H1 (cell line): ENCODE results near the gene FRMD3. TPM values are rescaled to one million over a fixed set of nuclear protein-coding genes. Genes with fewer than 3 reads are reported as not detected.

Source experiments
- CTCF ChIA-PET: fragments of 300-600 bp; sonication (Branson Sonifier 250); formaldehyde crosslinking; loops from one replicate; lab custom pipeline; 2021; ENCODE audit not compliant: partially characterized antibody; lab: Charles Lee
- POLR2A ChIA-PET: fragments of 300-600 bp; sonication (Branson Sonifier 250); formaldehyde crosslinking; loops from one replicate; lab custom pipeline; 2021; ENCODE audit warnings: inconsistent platforms; ENCODE audit not compliant: partially characterized antibody; lab: Charles Lee
- DNase-seq, 2 experiments: peaks; one replicate each; pipeline versions ENCODE4 v3.0.0 to v3.0.0-alpha.2; 2010 to 2022; ENCODE audit warnings: low spot score in 2 of 2, low read depth in 1 of 2, mixed read lengths in 1 of 2
- FAIRE-seq: peaks from 2 replicates; lab custom pipeline; 2011; peaks lifted over from hg19 to GRCh38; lab: Jason Lieb, UNC
- H2AFZ ChIP-seq: 2 replicates; pipeline ENCODE4 v1.8.1; 2012; ENCODE audit warnings: low read length, inconsistent platforms
- H2AK5ac ChIP-seq: 2 replicates; pipeline ENCODE4 v1.6.1; 2013; ENCODE audit warnings: low read depth, low read length
- H2BK120ac ChIP-seq: replicated peaks from 2 replicates; pipeline ENCODE3; 2013; ENCODE audit warnings: low read depth, low read length, inconsistent platforms
- H2BK12ac ChIP-seq: 2 replicates; pipeline ENCODE4 v1.6.1; 2013; ENCODE audit warnings: low read depth, low read length
- H2BK15ac ChIP-seq: 2 replicates; pipeline ENCODE4 v1.6.1; 2013; ENCODE audit warnings: low read length
- H2BK20ac ChIP-seq: 2 replicates; pipeline ENCODE4 v1.6.1; 2013; ENCODE audit warnings: low read length
- H2BK5ac ChIP-seq: 2 replicates; pipeline ENCODE4 v1.6.1; 2013; ENCODE audit warnings: low read depth, low read length
- H3K14ac ChIP-seq: 2 replicates; pipeline ENCODE4 v1.6.1; 2013; ENCODE audit warnings: inconsistent platforms; ENCODE audit not compliant: insufficient read length
- H3K18ac ChIP-seq: 2 replicates; pipeline ENCODE4 v1.6.1; 2013; ENCODE audit warnings: low read length; ENCODE audit errors: extremely low read depth
- H3K23ac ChIP-seq: 2 replicates; pipeline ENCODE4 v1.6.1; 2013; ENCODE audit warnings: inconsistent platforms; ENCODE audit not compliant: insufficient read length
- H3K23me2 ChIP-seq: 2 replicates; pipeline ENCODE4 v1.6.1; 2013; ENCODE audit warnings: low read depth, low read length
- H3K27ac ChIP-seq: 2 replicates; pipeline ENCODE4 v1.6.1; 2011; ENCODE audit warnings: low read depth, low read length, inconsistent platforms
- H3K27me3 ChIP-seq, 4 experiments: replicated peaks in 1 of 4; 1 replicate in 1 of 4; 2 replicates in 3 of 4; pipeline versions ENCODE4 v1.6.1 to v1.8.1; 2011 to 2013; ENCODE audit warnings: low read length in 3 of 4, mild to moderate bottlenecking in 3 of 4, inconsistent platforms in 2 of 4, mixed read lengths in 2 of 4, moderate library complexity in 1 of 4; ENCODE audit not compliant: control insufficient read depth in 3 of 4, insufficient read depth in 3 of 4; ENCODE audit errors: extremely low read depth in 1 of 4
- H3K36me3 ChIP-seq, 4 experiments: 2 replicates each; pipeline versions ENCODE4 v1.6.1 to v1.8.1; 2011 to 2013; ENCODE audit warnings: mild to moderate bottlenecking in 4 of 4, low read length in 3 of 4, moderate library complexity in 2 of 4, control low read depth in 1 of 4, inconsistent platforms in 1 of 4; ENCODE audit not compliant: insufficient read depth in 4 of 4, control insufficient read depth in 2 of 4
- H3K4ac ChIP-seq: replicated peaks from 2 replicates; pipeline ENCODE3; 2013; ENCODE audit warnings: low read length, low read depth, mixed read lengths, inconsistent platforms; ENCODE audit not compliant: insufficient read length
- H3K4me1 ChIP-seq, 4 experiments: replicated peaks in 1 of 4; 1 replicate in 1 of 4; 2 replicates in 3 of 4; pipeline versions ENCODE4 v1.6.1 to v1.8.1; 2011 to 2013; ENCODE audit warnings: low read length in 3 of 4, inconsistent platforms in 2 of 4, mixed read lengths in 1 of 4; ENCODE audit not compliant: insufficient read depth in 4 of 4, control insufficient read depth in 3 of 4
- H3K4me2 ChIP-seq, 2 experiments: 2 replicates each; pipeline versions ENCODE4 v1.6.1 to v1.8.1; 2011 to 2013; ENCODE audit warnings: low read depth in 2 of 2, low read length in 2 of 2, control low read depth in 1 of 2, inconsistent platforms in 1 of 2, mild to moderate bottlenecking in 1 of 2; ENCODE audit not compliant: insufficient read depth in 1 of 2
- H3K4me3 ChIP-seq, 4 experiments: fragments of 200-600, 300-600 bp in 1 of 4; sonication (generic), shearing (Covaris generic), sonication (Bioruptor Twin) in 1 of 4; 2 replicates each; pipeline versions ENCODE4 v1.5.1 to v1.8.1; 2011 to 2016; ENCODE audit warnings: low read length in 4 of 4, low read depth in 3 of 4, control low read depth in 2 of 4, inconsistent platforms in 2 of 4, mild to moderate bottlenecking in 2 of 4, mixed read lengths in 1 of 4, moderate library complexity in 1 of 4; ENCODE audit not compliant: insufficient read depth in 2 of 4; ENCODE audit errors: extremely low read depth in 1 of 4
- H3K56ac ChIP-seq: replicated peaks from 2 replicates; pipeline ENCODE3; 2013; ENCODE audit warnings: low read depth, mild to moderate bottlenecking, mixed read lengths, low read length, inconsistent platforms; ENCODE audit not compliant: insufficient read length
- H3K79me1 ChIP-seq: 2 replicates; pipeline ENCODE4 v1.6.1; 2013; ENCODE audit warnings: low read depth, low read length, control low read depth
- H3K79me2 ChIP-seq, 2 experiments: 2 replicates each; pipeline versions ENCODE4 v1.6.1 to v1.8.1; 2012 to 2013; ENCODE audit warnings: low read length in 2 of 2, mild to moderate bottlenecking in 2 of 2, inconsistent platforms in 1 of 2; ENCODE audit not compliant: insufficient read depth in 2 of 2, control insufficient read depth in 1 of 2
- H3K9ac ChIP-seq, 4 experiments: replicated peaks in 1 of 4; 1 replicate in 1 of 4; 2 replicates in 3 of 4; pipeline versions ENCODE4 v1.6.1 to v1.8.1; 2011 to 2013; ENCODE audit warnings: low read depth in 3 of 4, low read length in 3 of 4, control low read depth in 2 of 4, mild to moderate bottlenecking in 2 of 4, moderate library complexity in 2 of 4, inconsistent platforms in 1 of 4; ENCODE audit errors: extremely low read depth in 1 of 4
- H3K9me3 ChIP-seq, 2 experiments: 2 replicates each; pipeline versions ENCODE4 v1.6.1 to v1.8.1; 2012 to 2013; ENCODE audit warnings: mild to moderate bottlenecking in 2 of 2, moderate library complexity in 2 of 2, control low read depth in 1 of 2, inconsistent platforms in 1 of 2, low read depth in 1 of 2, low read length in 1 of 2, mixed read lengths in 1 of 2; ENCODE audit not compliant: insufficient read depth in 2 of 2
- H4K20me1 ChIP-seq, 2 experiments: replicated peaks in 1 of 2; 2 replicates each; pipeline versions ENCODE3 to v1.8.1; 2011 to 2013; ENCODE audit warnings: inconsistent platforms in 2 of 2, low read length in 2 of 2, mild to moderate bottlenecking in 1 of 2; ENCODE audit not compliant: insufficient read depth in 2 of 2, control insufficient read depth in 1 of 2
- H4K5ac ChIP-seq: 2 replicates; pipeline ENCODE4 v1.6.1; 2013; ENCODE audit warnings: low read length, low read depth, mixed read lengths, inconsistent platforms; ENCODE audit not compliant: insufficient read length
- H4K8ac ChIP-seq: 2 replicates; pipeline ENCODE4 v1.8.0; 2013; ENCODE audit warnings: mild to moderate bottlenecking, moderate library complexity, low read length, inconsistent platforms; ENCODE audit not compliant: insufficient read depth; ENCODE audit errors: extremely low read depth
- H4K91ac ChIP-seq: replicated peaks from 2 replicates; pipeline ENCODE3; 2013; ENCODE audit warnings: low read length, mixed read lengths, inconsistent platforms; ENCODE audit not compliant: insufficient read length
- EGR1 ChIP-seq: IDR thresholded peaks from 2 replicates; pipeline ENCODE4 v1.6.1; 2011; ENCODE audit warnings: low read depth, low read length, borderline replicate concordance
- WGBS, 2 experiments: shearing (Covaris generic) in 1 of 2; methylation state at CpG; one replicate each; pipeline versions ENCODE4 v1.1.6 to v1.1.7; 2013 to 2015; ENCODE audit warnings: low lambda C conversion rate in 2 of 2, mixed read lengths in 2 of 2, inconsistent platforms in 1 of 2, low coverage in 1 of 2, missing lambda C conversion rate in 1 of 2; ENCODE audit not compliant: insufficient replicate concordance in 2 of 2, insufficient coverage in 1 of 2, insufficient read length in 1 of 2; ENCODE audit errors: extremely low coverage in 1 of 2, missing lambda C conversion rate in 1 of 2; 5-methylcytosine and 5-hydroxymethylcytosine counted together
- polyA plus RNA-seq, 7 experiments: library from polyadenylated mRNA; depleted of rRNA in 3 of 7; stranded (reverse) in 5 of 7; unstranded in 2 of 7; fragments of >200 nt in 5 of 7; fragments of 200-250 nt in 2 of 7; gene quantifications; 1 replicate in 5 of 7; 2 replicates in 1 of 7; 4 replicates in 1 of 7; pipeline versions ENCODE4 v1.2.1 to v1.2.3, GENCODE V29; 2011 to 2013; ENCODE audit warnings: missing spikeins in 2 of 7, mixed read lengths in 2 of 7
- total RNA-seq: library from RNA; stranded (reverse); fragmentation: NEBNext Ultra II Directional; extraction: Animal tissue kit (Norgen Biotek cat#: 25700); gene quantifications from 2 replicates; pipeline ENCODE4 v1.2.1, GENCODE V29; 2021
- TF ChIP-seq, protein P1 (sequence below): IDR thresholded peaks from 2 replicates; pipeline ENCODE4 v1.6.1; 2012; ENCODE audit warnings: inconsistent platforms

The FRMD3 gene
- total and polyA plus RNA-seq, 2 of the 8 experiments (the other 6 are each of a cell fraction or from before 2014, with no cell fraction given) = 0.15 to 1.4 TPM

DNA sequence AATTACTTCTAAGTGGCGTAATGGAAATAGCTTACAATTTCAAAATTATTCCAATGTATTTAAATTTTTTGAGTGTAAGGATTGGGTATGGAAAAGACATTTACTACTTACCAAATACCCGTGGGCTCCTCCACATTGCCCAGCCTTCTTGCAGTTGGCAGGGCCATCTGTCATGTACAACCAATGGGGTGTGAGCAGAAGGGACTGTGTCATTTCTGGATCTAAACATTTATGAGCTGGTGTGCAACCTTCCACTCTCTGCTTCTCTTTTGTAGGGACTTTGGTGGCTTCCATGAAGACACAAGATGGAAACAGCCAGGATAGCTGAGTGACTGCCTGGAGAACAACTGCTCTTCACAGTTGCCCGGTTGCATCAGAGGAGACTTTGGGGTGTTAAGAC, 40.8 kb downstream of the FRMD3 start:
- Histone ChIP-seq H4K91ac (no peak overlapping the region), H2BK120ac (no peak overlapping the region), H3K79me1 (no peaks in the 10 kb centered on the region), H3K79me2 (no peaks in the 10 kb centered on the region), H3K14ac (no peak overlapping the region), H2AFZ (no peak overlapping the region), H2BK5ac (no peak overlapping the region), H4K8ac (no peak overlapping the region), H3K4me1 (no peaks in the 10 kb centered on the region), H3K36me3 (no peaks in the 10 kb centered on the region), H2BK12ac (no peak overlapping the region), H3K9me3 (no peaks in the 10 kb centered on the region), H3K4me3 (no peak overlapping the region), H3K9ac (no peak overlapping the region), H3K4ac (no peak overlapping the region), H4K20me1 (no peaks in the 10 kb centered on the region), H2BK15ac (no peak overlapping the region), H2AK5ac (no peak overlapping the region), H3K18ac (no peak overlapping the region), H3K27me3 (no peaks in the 10 kb centered on the region), H3K56ac (no peak overlapping the region), H2BK20ac (no peak overlapping the region), H3K27ac (no peak overlapping the region), H3K23ac (no peak overlapping the region), H3K23me2 (no peaks in the 10 kb centered on the region), H4K5ac (no peak overlapping the region), H3K4me2 (no peak overlapping the region)
- no peak for DNase-seq
- CTCF ChIA-PET = interaction anchor here (0.7 kb wide), 1 partner anchor 48 kb away, joined by 3 read pairs; no protein-coding TSS in a partner anchor
- WGBS, 2 experiments = 92% methylated on average over 3 of the region's 3 CpGs; no CpG with 5 or more reads in 1 of the 2 experiments
- POLR2A ChIA-PET = no interaction called here
- no peak for FAIRE-seq
- no peak for TF ChIP-seq EGR1
- TF ChIP-seq, protein P1, sequence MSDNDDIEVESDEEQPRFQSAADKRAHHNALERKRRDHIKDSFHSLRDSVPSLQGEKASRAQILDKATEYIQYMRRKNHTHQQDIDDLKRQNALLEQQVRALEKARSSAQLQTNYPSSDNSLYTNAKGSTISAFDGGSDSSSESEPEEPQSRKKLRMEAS = no peak
